Lower leg skin (tissue), 4 donors: ENCODE measurements around the gene RTL10. TPM values are rescaled to one million over a fixed set of nuclear protein-coding genes. Genes with fewer than 3 reads are reported as not detected.

ENCODE experiments used
- DNase-seq, 2 donors: peaks; one replicate each; pipeline ENCODE4 v3.0.0-alpha.2; 2019; ENCODE audit warnings: low spot score in 2 of 2
- H3K4me3 ChIP-seq: fragments of 200-600 bp; sonication (generic); 2 replicates; pipeline ENCODE4 v1.5.1; 2017; ENCODE audit warnings: mild to moderate bottlenecking, low read depth; ENCODE audit not compliant: poor library complexity, severe bottlenecking
- POLR2A ChIP-seq, 2 donors: fragments of 450-650 bp; IDR thresholded peaks; one replicate each; pipeline ENCODE4 v1.6.1; 2016 to 2017; ENCODE audit warnings: antibody characterized with exemption in 2 of 2, mild to moderate bottlenecking in 1 of 2, moderate library complexity in 1 of 2
- WGBS, 2 donors: methylation state at CpG; one replicate each; pipeline ENCODE4 v1.1.5; 2018; 5-methylcytosine and 5-hydroxymethylcytosine counted together
- intact Hi-C: fragments of 100-400 bp; cut with DNase I; formaldehyde crosslinking; loops from one replicate; pipeline ENCODE4 v1.15.0; 2023; ENCODE audit warnings: low total_unique reads
- total RNA-seq, 4 donors: library from RNA; depleted of rRNA; stranded (reverse); fragments of >200 nt; gene quantifications; one replicate each; pipeline ENCODE4 v1.1.0, GENCODE V29; 2016
- TF ChIP-seq, protein P1 (sequence below), 3 donors: fragments of 450-650 bp; IDR thresholded peaks; one replicate each; pipeline ENCODE4 v1.5.1; 2016; ENCODE audit warnings: antibody characterized with exemption in 3 of 3, mild to moderate bottlenecking in 3 of 3, moderate library complexity in 2 of 3

RTL10 gene
- total RNA-seq, 4 donors from 2014 or later = 24.5 to 28.0 (median 27.1) TPM

DNA sequence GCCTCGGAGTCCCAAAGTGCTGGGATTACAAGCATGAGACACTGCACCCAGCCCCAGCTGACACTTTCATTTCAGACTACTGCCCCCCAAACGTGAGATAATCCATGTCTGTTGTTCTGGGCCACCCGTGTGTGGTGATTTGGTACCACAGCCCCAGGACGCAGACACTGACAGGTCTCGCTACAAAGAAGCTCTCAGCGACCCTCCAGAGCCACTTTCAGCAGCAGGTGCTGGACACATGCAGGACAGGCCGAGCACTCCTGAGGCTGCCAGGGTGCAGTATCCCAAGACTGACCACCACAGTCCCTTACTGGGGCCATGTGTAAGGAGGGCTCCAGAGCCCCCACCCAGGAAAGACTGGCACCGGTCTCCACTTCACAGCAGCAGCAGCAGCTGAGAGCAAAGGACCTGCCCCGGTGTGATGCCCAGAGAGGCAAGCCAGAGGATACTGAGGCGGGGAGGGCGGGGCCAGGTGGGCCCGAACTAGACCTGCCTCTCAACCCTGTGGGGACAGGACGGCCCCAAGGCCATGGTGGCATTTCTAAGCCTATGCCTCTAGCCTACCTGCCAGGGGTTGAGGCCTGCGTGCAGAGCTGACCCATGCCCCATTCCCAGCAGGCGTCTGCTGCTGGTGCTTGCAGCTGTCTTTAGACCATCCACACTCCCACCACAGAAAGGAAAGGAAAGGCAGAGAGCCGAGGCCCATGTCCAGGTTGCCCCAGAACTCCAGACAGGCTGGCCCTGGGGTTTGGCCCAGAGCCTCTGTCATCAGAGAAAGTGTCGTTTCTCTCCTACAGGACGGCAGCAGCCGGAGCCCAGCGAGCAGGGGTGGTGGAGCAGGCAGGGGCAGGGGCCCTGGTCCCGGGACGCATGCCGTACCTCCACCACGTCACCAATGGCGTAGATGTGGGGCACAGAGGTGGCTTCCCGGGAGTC lies 28.0 kb upstream of the RTL10 start:
- intact Hi-C loops = no loop called here
- DNase-seq = peak in 1 of 2 donors; percentile 82
- 89 to 91% methylated on average over 20 to 26 of the region's 26 CpGs for WGBS, 2 donors
- no peak for TF ChIP-seq POLR2A (IDR thresholded peaks at IDR 0.05)
- TF ChIP-seq, protein P1, sequence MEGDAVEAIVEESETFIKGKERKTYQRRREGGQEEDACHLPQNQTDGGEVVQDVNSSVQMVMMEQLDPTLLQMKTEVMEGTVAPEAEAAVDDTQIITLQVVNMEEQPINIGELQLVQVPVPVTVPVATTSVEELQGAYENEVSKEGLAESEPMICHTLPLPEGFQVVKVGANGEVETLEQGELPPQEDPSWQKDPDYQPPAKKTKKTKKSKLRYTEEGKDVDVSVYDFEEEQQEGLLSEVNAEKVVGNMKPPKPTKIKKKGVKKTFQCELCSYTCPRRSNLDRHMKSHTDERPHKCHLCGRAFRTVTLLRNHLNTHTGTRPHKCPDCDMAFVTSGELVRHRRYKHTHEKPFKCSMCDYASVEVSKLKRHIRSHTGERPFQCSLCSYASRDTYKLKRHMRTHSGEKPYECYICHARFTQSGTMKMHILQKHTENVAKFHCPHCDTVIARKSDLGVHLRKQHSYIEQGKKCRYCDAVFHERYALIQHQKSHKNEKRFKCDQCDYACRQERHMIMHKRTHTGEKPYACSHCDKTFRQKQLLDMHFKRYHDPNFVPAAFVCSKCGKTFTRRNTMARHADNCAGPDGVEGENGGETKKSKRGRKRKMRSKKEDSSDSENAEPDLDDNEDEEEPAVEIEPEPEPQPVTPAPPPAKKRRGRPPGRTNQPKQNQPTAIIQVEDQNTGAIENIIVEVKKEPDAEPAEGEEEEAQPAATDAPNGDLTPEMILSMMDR (IDR thresholded peaks at IDR 0.05) = no peak
- no peak overlapping the region for H3K4me3 ChIP-seq

DNA sequence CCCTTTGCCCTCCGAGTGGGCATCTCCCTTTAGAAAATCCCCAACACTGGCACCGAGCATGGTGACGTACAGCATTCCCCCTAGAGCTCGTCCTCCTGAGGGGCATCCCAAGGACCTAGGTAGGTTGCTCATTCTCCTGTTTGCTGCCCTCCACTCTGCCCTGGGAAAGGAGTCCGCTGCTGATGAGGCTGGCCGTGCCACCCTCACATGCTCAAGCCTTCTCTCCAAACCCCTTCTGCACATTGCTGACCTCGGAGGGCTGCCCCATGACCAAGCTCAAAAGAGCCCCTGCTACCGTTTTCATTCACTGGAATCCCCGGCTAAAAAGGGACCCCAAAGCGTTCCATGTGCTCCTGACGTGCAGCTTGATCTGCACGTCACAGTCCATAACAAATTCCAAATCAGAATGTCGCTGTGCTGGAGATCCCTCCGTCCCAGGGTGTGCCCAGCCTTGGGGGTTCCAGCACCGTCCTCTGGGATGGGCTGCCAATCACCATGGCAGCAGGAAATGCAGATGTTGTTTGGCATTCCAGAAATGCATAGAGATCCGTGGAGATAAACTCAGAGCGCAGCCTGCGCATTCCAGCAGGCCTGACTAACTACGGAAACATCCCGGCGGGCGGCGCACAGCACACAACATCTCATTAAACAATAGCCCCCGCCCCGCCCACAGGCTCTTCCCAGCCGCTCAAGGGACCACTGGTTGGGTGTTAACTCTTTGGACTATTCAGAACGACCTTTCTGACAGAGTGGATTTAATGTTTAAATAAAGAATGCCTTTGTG lies 26.3 kb upstream of the RTL10 start:
- intact Hi-C loops = no loop called here
- WGBS, 2 donors = 28 to 44% methylated on average over 27 of the region's 27 CpGs
- DNase-seq = peak in 1 of 2 donors; percentile 95
- H3K4me3 ChIP-seq = no peak overlapping the region
- TF ChIP-seq, protein P1 (IDR thresholded peaks at IDR 0.05) = no peak
- TF ChIP-seq POLR2A (IDR thresholded peaks at IDR 0.05) = no peak

DNA sequence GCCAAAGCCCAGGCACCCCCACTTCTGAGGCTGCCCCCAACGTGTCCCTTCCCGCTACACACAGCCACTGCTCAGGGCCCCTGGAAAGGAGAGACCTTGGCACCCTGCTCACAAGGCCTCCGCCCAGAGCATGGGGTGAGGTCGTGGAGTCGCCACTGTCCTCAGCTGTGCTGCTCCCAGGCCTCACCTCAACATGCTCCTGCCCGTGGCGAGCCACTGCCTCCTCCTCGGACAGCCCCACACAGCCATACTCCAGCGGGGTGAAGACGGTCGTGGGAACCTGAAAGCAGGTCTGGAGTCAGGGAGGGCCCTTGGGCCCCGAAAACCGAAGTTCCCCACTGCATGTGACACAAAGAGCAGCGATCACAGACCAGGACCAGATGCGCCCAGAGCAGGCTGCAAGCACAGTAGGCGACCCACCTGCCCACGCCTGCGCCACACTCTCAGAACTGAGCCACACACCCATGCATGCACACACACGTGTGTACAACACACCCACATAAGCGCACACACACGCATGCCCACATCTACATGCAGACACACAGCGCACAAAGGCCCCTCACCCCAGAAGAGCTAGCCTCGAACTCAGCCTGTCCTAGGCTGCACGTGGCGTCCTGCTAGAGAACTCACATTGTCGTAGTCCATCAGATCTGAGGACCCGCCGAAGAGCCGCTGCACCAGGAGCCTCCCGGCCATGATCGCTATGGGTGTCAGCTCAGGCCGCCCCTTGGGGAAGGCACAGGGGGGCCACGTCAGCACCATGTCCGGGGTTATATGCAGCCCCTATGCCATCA lies 25.5 kb upstream of the RTL10 start:
- intact Hi-C loops = no loop called here
- peak in 1 of 2 donors; percentile 85 for DNase-seq
- 85 to 86% methylated on average over 31 to 34 of the region's 34 CpGs for WGBS, 2 donors
- no peak overlapping the region for H3K4me3 ChIP-seq
- TF ChIP-seq, protein P1 (IDR thresholded peaks at IDR 0.05) = no peak
- TF ChIP-seq POLR2A (IDR thresholded peaks at IDR 0.05) = no peak

DNA sequence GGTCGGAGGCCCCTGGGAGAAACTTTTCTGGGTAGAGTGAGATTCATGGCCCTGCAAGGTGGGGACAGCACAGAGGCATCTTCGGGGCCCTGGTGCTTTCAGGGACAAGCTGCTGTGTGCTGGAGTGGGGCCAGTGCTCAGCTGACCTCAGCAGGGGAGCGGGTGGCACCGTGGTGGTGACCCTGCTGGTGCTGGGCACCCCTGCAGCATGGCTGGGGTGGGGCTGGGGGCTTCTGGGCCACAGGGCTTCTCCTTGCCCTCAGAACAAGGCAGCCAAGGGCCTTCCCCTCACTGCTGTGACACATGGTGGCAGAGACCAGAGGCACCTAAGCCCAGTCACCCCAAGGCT lies 24.9 kb upstream of the RTL10 start:
- no peak for DNase-seq
- TF ChIP-seq POLR2A (IDR thresholded peaks at IDR 0.05) = no peak
- TF ChIP-seq, protein P1 (IDR thresholded peaks at IDR 0.05) = no peak
- H3K4me3 ChIP-seq = no peak overlapping the region
- WGBS, 2 donors = 58 to 66% methylated on average over 4 of the region's 4 CpGs
- intact Hi-C loops = no loop called here

DNA sequence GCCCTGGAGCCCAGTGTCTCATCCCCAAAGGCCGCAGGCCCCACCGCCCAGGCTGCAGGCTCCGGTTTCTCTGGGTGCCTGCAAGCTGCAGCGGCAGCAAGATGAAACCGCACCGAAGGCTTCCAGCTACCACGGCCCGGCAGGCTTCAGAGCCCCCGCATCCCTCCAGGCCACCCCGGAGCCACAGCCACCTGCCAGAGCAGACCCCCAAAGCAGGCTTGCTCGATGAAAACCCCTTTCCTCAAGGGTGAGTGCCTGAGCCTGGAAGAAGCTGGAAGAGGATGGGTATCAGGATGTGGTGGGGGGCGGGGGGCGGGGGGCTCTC lies 24.5 kb upstream of the RTL10 start:
- intact Hi-C loops = no loop called here
- 89 to 92% methylated on average over 13 of the region's 13 CpGs for WGBS, 2 donors
- H3K4me3 ChIP-seq = no peak overlapping the region
- peak in 1 of 2 donors; percentile 78 for DNase-seq
- TF ChIP-seq, protein P1 (IDR thresholded peaks at IDR 0.05) = no peak
- TF ChIP-seq POLR2A (IDR thresholded peaks at IDR 0.05) = no peak
